NCI-H2196 (cell line): ENCODE data around the gene AJM1.

ENCODE experiments used
- DNase-seq: peaks from one replicate; lab custom pipeline; 2025; ENCODE audit not compliant: unreplicated experiment; lab: John Stamatoyannopoulos, UW

Gene AJM1

GRCh38 chr9:136853596-136854112 lies 11.4 kb downstream of the AJM1 start:
- no peak for DNase-seq

GRCh38 chr9:136854113-136854841 lies 12.0 kb downstream of the AJM1 start:
- no peak for DNase-seq

GRCh38 chr9:136854842-136855460 lies 12.7 kb downstream of the AJM1 start:
- DNase-seq = no peak

GRCh38 chr9:136855461-136856078 lies 13.3 kb downstream of the AJM1 start:
- DNase-seq = no peak

- no peak for DNase-seq
Observed at GRCh38 chr9:136856079-136856476, 13.8 kb downstream of the AJM1 start.

- no peak for DNase-seq
Observed at GRCh38 chr9:136856541-136857141, 14.4 kb downstream of the AJM1 start.

- no peak for DNase-seq
Observed at GRCh38 chr9:136857166-136857565, 14.9 kb downstream of the AJM1 start.

GRCh38 chr9:136857581-136858412 lies 15.5 kb downstream of the AJM1 start:
- no peak for DNase-seq

GRCh38 chr9:136858452-136858843 lies 16.2 kb downstream of the AJM1 start:
- DNase-seq = no peak

- peak; percentile 71 for DNase-seq
Observed at GRCh38 chr9:136858844-136859757, 16.8 kb downstream of the AJM1 start.

GRCh38 chr9:136860529-136860928 lies 18.3 kb downstream of the AJM1 start:
- DNase-seq = no peak

- no peak for DNase-seq
Observed at GRCh38 chr9:136860933-136861873, 18.9 kb downstream of the AJM1 start.

- no peak for DNase-seq
Observed at GRCh38 chr9:136861874-136862457, 19.7 kb downstream of the AJM1 start.

GRCh38 chr9:136862849-136863622 lies 20.8 kb downstream of the AJM1 start:
- no peak for DNase-seq

GRCh38 chr9:136863623-136864273 lies 21.5 kb downstream of the AJM1 start:
- no peak for DNase-seq

GRCh38 chr9:136865041-136865767 lies 22.9 kb downstream of the AJM1 start:
- DNase-seq = no peak

- DNase-seq = no peak
Observed at GRCh38 chr9:136865768-136866103, 23.5 kb downstream of the AJM1 start.
